PC-9 (cell line): ENCODE measurements around the gene TMEM116. TPM values are rescaled to one million over a fixed set of nuclear protein-coding genes. Genes with fewer than 3 reads are reported as not detected.

Source experiments
- BruUV-seq: library from RNA; stranded (reverse); fragments of 400-500 nt; replicated peaks from 2 replicates; lab custom pipeline; 2021; lab: Mats Ljungman, UMichigan
- CTCF ChIA-PET: fragments of 300-600 bp; sonication (Branson Sonifier 250); formaldehyde crosslinking; loops from one replicate; lab custom pipeline; 2022; ENCODE audit warnings: antibody characterized with exemption; lab: Charles Lee
- POLR2A ChIA-PET: fragments of 300-600 bp; sonication (Branson Sonifier 250); formaldehyde crosslinking; loops from one replicate; lab custom pipeline; 2022; ENCODE audit warnings: antibody characterized with exemption; ENCODE audit not compliant: unreplicated experiment; lab: Charles Lee
- DNase-seq, 2 experiments: peaks; one replicate each; pipeline versions ENCODE4 v3.0.0 to v3.0.0-alpha.2; 2015 to 2022; ENCODE audit warnings: mixed read lengths in 1 of 2
- H2AFZ ChIP-seq: fragments of 200-600 bp; sonication (generic); 2 replicates; pipeline ENCODE4 v1.8.1; 2017; ENCODE audit warnings: antibody characterized with exemption
- H3F3A ChIP-seq: fragments of 200-600 bp; sonication (generic); 2 replicates; pipeline ENCODE4 v1.8.1; 2017; ENCODE audit warnings: antibody characterized with exemption, mild to moderate bottlenecking, low read depth; ENCODE audit not compliant: insufficient read depth
- H3K27ac ChIP-seq: fragments of 200-600 bp; sonication (generic); 2 replicates; pipeline ENCODE4 v1.6.1; 2016; ENCODE audit warnings: mixed run types
- H3K27me3 ChIP-seq: fragments of 200-600 bp; sonication (generic); 2 replicates; pipeline ENCODE4 v1.6.1; 2016; ENCODE audit warnings: low read depth, mixed run types; ENCODE audit not compliant: insufficient read depth
- H3K36me3 ChIP-seq: fragments of 200-600 bp; sonication (generic); 2 replicates; pipeline ENCODE4 v1.6.1; 2016; ENCODE audit warnings: low read depth, mixed run types
- H3K4me1 ChIP-seq: fragments of 200-600 bp; sonication (generic); replicated peaks from 2 replicates; pipeline ENCODE4 v1.6.1; 2016; ENCODE audit warnings: mixed run types; ENCODE audit not compliant: insufficient read depth
- H3K4me2 ChIP-seq: fragments of 200-600 bp; sonication (generic); 2 replicates; pipeline ENCODE4 v1.6.1; 2017; ENCODE audit warnings: mixed run types
- H3K4me3 ChIP-seq: fragments of 200-600 bp; sonication (generic); 2 replicates; pipeline ENCODE4 v1.6.1; 2016; ENCODE audit warnings: mixed run types
- H3K79me2 ChIP-seq: fragments of 200-600 bp; sonication (generic); 2 replicates; pipeline ENCODE4 v1.6.1; 2017; ENCODE audit warnings: low read depth, mixed run types
- H3K9me2 ChIP-seq: fragments of 200-600 bp; sonication (generic); 2 replicates; pipeline ENCODE4 v1.8.1; 2017; ENCODE audit warnings: mild to moderate bottlenecking; ENCODE audit not compliant: insufficient read depth
- H3K9me3 ChIP-seq: fragments of 200-600 bp; sonication (generic); 2 replicates; pipeline ENCODE4 v1.8.1; 2016; ENCODE audit warnings: low read depth; ENCODE audit not compliant: insufficient read depth
- H4K20me1 ChIP-seq: fragments of 200-600 bp; sonication (generic); 2 replicates; pipeline ENCODE4 v1.8.1; 2017; ENCODE audit not compliant: insufficient read depth
- EZH2 ChIP-seq: fragments of 200-600 bp; sonication (generic); IDR thresholded peaks from 2 replicates; pipeline ENCODE4 v1.8.0; 2017; ENCODE audit warnings: antibody characterized with exemption, low read depth
- intact Hi-C: fragments of 100-400 bp; cut with micrococcal nuclease; formaldehyde crosslinking; loops from one replicate; pipeline ENCODE4 v1.10.0; 2022; ENCODE audit not compliant: unreplicated experiment
- total RNA-seq: library from RNA; stranded (reverse); gene quantifications from 2 replicates; pipeline ENCODE4 v1.2.3, GENCODE V29; 2021
- TF ChIP-seq, protein P1 (sequence below): fragments of 200-600 bp; sonication (generic); conservative IDR thresholded peaks from 2 replicates; pipeline ENCODE4 v1.6.1; 2017; ENCODE audit warnings: mixed run types, antibody characterized with exemption, mild to moderate bottlenecking, moderate library complexity

Gene TMEM116
- total RNA-seq, 1 experiment from 2014 or later = 21.9 TPM

DNA sequence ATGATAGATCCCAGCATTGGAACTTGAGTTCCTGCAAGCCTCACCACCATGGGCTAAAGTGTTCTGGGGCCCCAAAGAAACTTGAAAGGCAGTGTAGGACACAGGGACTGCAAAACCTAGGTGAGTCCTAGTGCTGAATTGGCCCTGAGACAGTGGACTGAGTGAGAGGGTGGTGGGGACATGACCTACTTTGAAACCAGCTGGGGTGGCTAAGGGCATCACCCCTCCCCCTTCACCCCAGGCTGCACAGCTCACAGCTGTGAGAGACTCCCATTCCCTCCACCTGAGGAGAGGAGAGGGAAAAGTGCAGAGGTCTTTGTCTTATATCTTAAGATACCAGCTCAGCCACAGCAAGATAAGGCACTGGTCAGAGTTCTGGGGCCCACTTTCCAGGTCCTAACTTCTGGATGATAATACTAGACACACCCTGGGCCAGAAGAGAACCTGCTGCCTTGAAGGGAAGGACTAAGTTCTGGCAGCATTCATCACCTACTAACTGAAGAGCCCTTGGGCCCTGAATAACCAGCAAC lies 108.5 kb downstream of the TMEM116 start:
- H3K4me2 ChIP-seq = no peak overlapping the region
- DNase-seq = no peak
- no peak for TF ChIP-seq EZH2
- TF ChIP-seq, protein P1, sequence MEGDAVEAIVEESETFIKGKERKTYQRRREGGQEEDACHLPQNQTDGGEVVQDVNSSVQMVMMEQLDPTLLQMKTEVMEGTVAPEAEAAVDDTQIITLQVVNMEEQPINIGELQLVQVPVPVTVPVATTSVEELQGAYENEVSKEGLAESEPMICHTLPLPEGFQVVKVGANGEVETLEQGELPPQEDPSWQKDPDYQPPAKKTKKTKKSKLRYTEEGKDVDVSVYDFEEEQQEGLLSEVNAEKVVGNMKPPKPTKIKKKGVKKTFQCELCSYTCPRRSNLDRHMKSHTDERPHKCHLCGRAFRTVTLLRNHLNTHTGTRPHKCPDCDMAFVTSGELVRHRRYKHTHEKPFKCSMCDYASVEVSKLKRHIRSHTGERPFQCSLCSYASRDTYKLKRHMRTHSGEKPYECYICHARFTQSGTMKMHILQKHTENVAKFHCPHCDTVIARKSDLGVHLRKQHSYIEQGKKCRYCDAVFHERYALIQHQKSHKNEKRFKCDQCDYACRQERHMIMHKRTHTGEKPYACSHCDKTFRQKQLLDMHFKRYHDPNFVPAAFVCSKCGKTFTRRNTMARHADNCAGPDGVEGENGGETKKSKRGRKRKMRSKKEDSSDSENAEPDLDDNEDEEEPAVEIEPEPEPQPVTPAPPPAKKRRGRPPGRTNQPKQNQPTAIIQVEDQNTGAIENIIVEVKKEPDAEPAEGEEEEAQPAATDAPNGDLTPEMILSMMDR = no peak
- BruUV-seq = no TSS peak
- no peak overlapping the region for H3K4me3 ChIP-seq
- H3F3A ChIP-seq = no peaks in the 10 kb centered on the region
- H3K4me1 ChIP-seq = no peaks in the 10 kb centered on the region
- POLR2A ChIA-PET = no interaction called here
- intact Hi-C loops = no loop called here
- H2AFZ ChIP-seq = no peak overlapping the region
- CTCF ChIA-PET = interaction anchor here (0.7 kb wide), 1 partner anchor 523 kb away, joined by 3 read pairs; no protein-coding TSS in a partner anchor
- peaks cover 16% of the 10 kb centered on the region; the same call in 1 of the 2 replicates for H3K9me3 ChIP-seq
- H3K36me3 ChIP-seq = no peaks in the 10 kb centered on the region; the same call in 1 of the 2 replicates
- H3K27me3 ChIP-seq = no peaks in the 10 kb centered on the region
- H4K20me1 ChIP-seq = no peaks in the 10 kb centered on the region
- no peaks in the 10 kb centered on the region for H3K9me2 ChIP-seq
- H3K27ac ChIP-seq = no peak overlapping the region
- no peaks in the 10 kb centered on the region for H3K79me2 ChIP-seq

DNA sequence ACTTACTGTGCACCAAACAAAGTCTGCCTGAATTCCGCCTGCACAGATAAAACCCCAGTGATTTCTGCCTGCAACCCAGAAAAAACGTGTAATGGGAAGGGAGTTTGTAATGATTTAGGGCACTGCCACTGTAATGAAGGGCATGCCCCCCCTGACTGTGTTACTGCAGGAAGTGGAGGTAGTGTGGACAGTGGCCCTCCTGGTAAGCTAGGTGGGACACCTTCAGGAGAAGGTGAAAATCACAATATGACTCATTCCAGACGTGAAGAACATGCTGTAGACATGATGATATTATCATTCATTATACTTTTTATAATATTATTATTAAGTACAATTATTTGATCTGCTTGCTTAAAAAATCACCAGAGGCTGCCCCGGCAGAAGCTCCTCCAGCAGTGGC lies 111.8 kb downstream of the TMEM116 start:
- Histone ChIP-seq H3K27ac (no peak overlapping the region), H3K4me1 (no peaks in the 10 kb centered on the region), H3K9me2 (no peaks in the 10 kb centered on the region), H3K27me3 (no peaks in the 10 kb centered on the region), H3K4me2 (no peak overlapping the region), H4K20me1 (no peaks in the 10 kb centered on the region), H3K36me3 (no peaks in the 10 kb centered on the region; the same call in 1 of the 2 replicates), H2AFZ (no peak overlapping the region), H3K4me3 (no peak overlapping the region), H3K9me3 (no peaks in the 10 kb centered on the region), H3F3A (peaks cover 3% of the 10 kb centered on the region; the same call in 1 of the 2 replicates), H3K79me2 (no peaks in the 10 kb centered on the region)
- no peak for DNase-seq
- CTCF ChIA-PET = no interaction called here
- intact Hi-C loops = no loop called here
- no TSS peak for BruUV-seq
- POLR2A ChIA-PET = no interaction called here
- TF ChIP-seq, protein P1 = no peak
- TF ChIP-seq EZH2 = no peak

DNA sequence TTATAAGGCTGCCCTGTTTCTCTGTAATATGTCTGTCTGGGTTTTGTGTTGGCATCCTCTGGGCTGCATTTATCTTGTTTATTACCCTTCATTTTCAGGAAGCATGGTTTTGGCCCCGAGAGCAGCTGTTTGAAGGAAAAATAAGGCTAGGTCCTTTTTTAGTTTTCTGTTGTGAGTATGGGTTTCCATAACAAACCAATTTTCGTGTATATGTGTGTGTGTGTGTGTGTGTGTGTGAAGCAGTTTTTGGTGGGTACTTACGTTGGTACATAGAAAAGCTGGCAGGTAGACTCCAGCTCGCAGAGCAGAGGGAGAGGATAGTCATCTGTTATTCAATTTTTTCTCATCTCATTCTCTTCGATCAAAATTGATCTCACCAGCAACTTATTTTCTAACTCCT lies 118.4 kb downstream of the TMEM116 start:
- H3K27ac ChIP-seq = no peak overlapping the region
- intact Hi-C loops = no loop called here
- no peak for TF ChIP-seq EZH2
- TF ChIP-seq, protein P1 = no peak
- no peaks in the 10 kb centered on the region for H3K9me2 ChIP-seq
- no peak overlapping the region for H2AFZ ChIP-seq
- no peaks in the 10 kb centered on the region for H3K79me2 ChIP-seq
- ChIA-PET CTCF (no interaction called here), POLR2A (interaction anchor here (0.6 to 0.7 kb wide), 2 partner anchors 502 to 525 kb away, joined by 15 to 17 read pairs; no protein-coding TSS in a partner anchor)
- no peaks in the 10 kb centered on the region for H4K20me1 ChIP-seq
- BruUV-seq = no TSS peak
- H3K4me3 ChIP-seq = no peak overlapping the region
- H3K4me1 ChIP-seq = no peaks in the 10 kb centered on the region
- peaks cover 7% of the 10 kb centered on the region; the same call in 1 of the 2 replicates for H3F3A ChIP-seq
- no peak for DNase-seq
- no peak overlapping the region for H3K4me2 ChIP-seq
- peaks cover 11% of the 10 kb centered on the region for H3K36me3 ChIP-seq
- no peaks in the 10 kb centered on the region for H3K27me3 ChIP-seq
- H3K9me3 ChIP-seq = no peaks in the 10 kb centered on the region
